Endothelial cell (in vitro differentiated cells): ENCODE results near the gene CEP55. TPM values are rescaled to one million over a fixed set of nuclear protein-coding genes. Genes with fewer than 3 reads are reported as not detected.
"Not testable (repeated sequence)": the region's sequence is repeated elsewhere in the genome, so short reads cannot be mapped to it uniquely, and the experiment has no call there.

Source experiments
- DNase-seq: peaks from one replicate; pipeline ENCODE4 v3.0.0; 2021; ENCODE audit warnings: low spot score
- H3K27ac Mint-ChIP-seq: one replicate; pipeline ENCODE4 v1.8.0; 2021; ENCODE audit warnings: mixed read lengths, inconsistent platforms; ENCODE audit not compliant: unreplicated experiment
- H3K27me3 Mint-ChIP-seq: one replicate; pipeline ENCODE4 v1.8.0; 2021; ENCODE audit warnings: mild to moderate bottlenecking, moderate library complexity, mixed read lengths, inconsistent platforms; ENCODE audit not compliant: unreplicated experiment
- H3K36me3 Mint-ChIP-seq: one replicate; pipeline ENCODE4 v1.8.0; 2021; ENCODE audit warnings: mild to moderate bottlenecking, low read depth, mixed read lengths, inconsistent platforms; ENCODE audit not compliant: unreplicated experiment
- H3K4me1 Mint-ChIP-seq: one replicate; pipeline ENCODE4 v1.8.0; 2021; ENCODE audit warnings: mild to moderate bottlenecking, mixed read lengths, inconsistent platforms; ENCODE audit not compliant: unreplicated experiment
- H3K4me3 Mint-ChIP-seq: one replicate; pipeline ENCODE4 v1.8.0; 2021; ENCODE audit warnings: mild to moderate bottlenecking, mixed read lengths, inconsistent platforms; ENCODE audit not compliant: unreplicated experiment
- H3K9me3 Mint-ChIP-seq: one replicate; pipeline ENCODE4 v1.8.0; 2021; ENCODE audit warnings: mixed read lengths, inconsistent platforms; ENCODE audit not compliant: unreplicated experiment
- CTCF ChIP-seq: fragments of 200-600 bp; sonication (generic); IDR thresholded peaks from one replicate; pipeline ENCODE4 v1.5.0; 2021; ENCODE audit warnings: antibody characterized with exemption; ENCODE audit not compliant: unreplicated experiment
- total RNA-seq: library from RNA; stranded (reverse); fragmentation: NEBNext Ultra II Directional; extraction: Animal tissue kit (Norgen Biotek cat#: 25700); gene quantifications from one replicate; pipeline ENCODE4 v1.2.1, GENCODE V29; 2021; ENCODE audit not compliant: unreplicated experiment

CEP55 gene
- total RNA-seq, 1 donor from 2014 or later = 3.5 TPM

- TF ChIP-seq CTCF = no peak
- Mint-ChIP-seq H3K36me3 (no peaks in the 10 kb centered on the region), H3K4me1 (peaks cover 16% of the 10 kb centered on the region), H3K27me3 (peaks cover 4% of the 10 kb centered on the region), H3K4me3 (no peak overlapping the region), H3K27ac (no peak overlapping the region), H3K9me3 (no peaks in the 10 kb centered on the region)
- DNase-seq = no peak
Measured at GRCh38 chr10:93463723-93464476, 32.5 kb upstream of the CEP55 start.

- H3K4me3 Mint-ChIP-seq = no peak overlapping the region
- DNase-seq = no peak
- H3K36me3 Mint-ChIP-seq = no peaks in the 10 kb centered on the region
- H3K4me1 Mint-ChIP-seq = peaks cover 14% of the 10 kb centered on the region
- H3K27ac Mint-ChIP-seq = no peak overlapping the region
- no peak for TF ChIP-seq CTCF
- peaks cover 4% of the 10 kb centered on the region for H3K27me3 Mint-ChIP-seq
- no peaks in the 10 kb centered on the region for H3K9me3 Mint-ChIP-seq
Measured at GRCh38 chr10:93464776-93465388, 31.5 kb upstream of the CEP55 start.

GRCh38 chr10:93465806-93466675 is 30.4 kb upstream of the CEP55 start:
- Mint-ChIP-seq H3K4me1 (peaks cover 14% of the 10 kb centered on the region), H3K27ac (no peak overlapping the region), H3K4me3 (no peak overlapping the region), H3K9me3 (no peaks in the 10 kb centered on the region), H3K27me3 (peaks cover 5% of the 10 kb centered on the region), H3K36me3 (no peaks in the 10 kb centered on the region)
- no peak for DNase-seq
- TF ChIP-seq CTCF = no peak

- H3K27ac Mint-ChIP-seq, H3K36me3 Mint-ChIP-seq, DNase-seq, H3K27me3 Mint-ChIP-seq, H3K4me3 Mint-ChIP-seq, H3K9me3 Mint-ChIP-seq, H3K4me1 Mint-ChIP-seq: not testable (repeated sequence)
Measured at GRCh38 chr10:93467635-93468034, 28.8 kb upstream of the CEP55 start.

GRCh38 chr10:93468461-93469213 is 27.8 kb upstream of the CEP55 start:
- peaks cover 2% of the 10 kb centered on the region for H3K27me3 Mint-ChIP-seq
- H3K4me1 Mint-ChIP-seq = peaks cover 2% of the 10 kb centered on the region
- H3K27ac Mint-ChIP-seq = no peak overlapping the region
- no peak for TF ChIP-seq CTCF
- no peaks in the 10 kb centered on the region for H3K36me3 Mint-ChIP-seq
- no peaks in the 10 kb centered on the region for H3K9me3 Mint-ChIP-seq
- no peak overlapping the region for H3K4me3 Mint-ChIP-seq
- no peak for DNase-seq
